Psoas muscle (tissue), 8 donors: ENCODE measurements around the gene RORC. TPM values are rescaled to one million over a fixed set of nuclear protein-coding genes. Genes with fewer than 3 reads are reported as not detected.

Experiments used
- ATAC-seq, 4 donors: fragments of 200-7000 bp; cut with Tn5 transposase; one replicate each; pipeline ENCODE4 v1.9.1; 2020; ENCODE audit warnings: moderate library complexity in 3 of 4, mild to moderate bottlenecking in 2 of 4
- DNase-seq, 2 donors: peaks; one replicate each; pipeline ENCODE4 v3.0.0-alpha.2; 2020
- H3K27ac ChIP-seq: fragments of 200-600 bp; one replicate; pipeline ENCODE4 v1.8.0; 2022
- H3K27me3 ChIP-seq, 3 donors: fragments of 200-600 bp in 1 of 3; one replicate each; pipeline versions ENCODE4 v1.6.1 to v1.8.0; 2013 to 2022; ENCODE audit warnings: low read length in 2 of 3, mild to moderate bottlenecking in 2 of 3, moderate library complexity in 1 of 3; ENCODE audit not compliant: insufficient read depth in 3 of 3
- H3K36me3 ChIP-seq, 2 donors: fragments of 200-600 bp in 1 of 2; one replicate each; pipeline versions ENCODE4 v1.6.1 to v1.8.0; 2013 to 2022; ENCODE audit warnings: low read depth in 1 of 2, mild to moderate bottlenecking in 1 of 2, moderate library complexity in 1 of 2; ENCODE audit not compliant: insufficient read depth in 1 of 2
- H3K4me1 ChIP-seq: fragments of 200-600 bp; one replicate; pipeline ENCODE4 v1.8.0; 2022
- H3K4me3 ChIP-seq: fragments of 200-600 bp; one replicate; pipeline ENCODE4 v1.8.0; 2022; ENCODE audit warnings: mild to moderate bottlenecking
- H3K9me3 ChIP-seq: fragments of 200-600 bp; one replicate; pipeline ENCODE4 v1.8.0; 2022
- CTCF ChIP-seq: fragments of 200-600 bp; IDR thresholded peaks from one replicate; pipeline ENCODE4 v1.8.0; 2022; ENCODE audit warnings: antibody characterized with exemption
- WGBS, 3 donors: extraction: QIAGEN DNeasy Blood & Tissue Kit; methylation state at CpG; one replicate each; pipeline versions ENCODE4 v1.1.6 to v1.1.7; 2013; 5-methylcytosine and 5-hydroxymethylcytosine counted together
- intact Hi-C, 2 donors: fragments of 100-400 bp; cut with DNase I; formaldehyde crosslinking; loops; one replicate each; pipeline versions ENCODE4 v1.11.0 to v1.14.2; 2022
- polyA plus RNA-seq, 3 donors: library from polyadenylated mRNA; stranded (reverse); fragments of 200-250 nt; gene quantifications; one replicate each; pipeline ENCODE4 v1.2.3, GENCODE V29; 2013
- total RNA-seq, 4 donors: library from RNA; stranded (reverse); fragmentation: NEBNext Ultra II Directional in 2 of 4; extraction: Animal tissue kit (Norgen Biotek cat#: 25700) in 2 of 4; gene quantifications; one replicate each; pipeline versions ENCODE4 v1.2.1 to v1.2.4, GENCODE V29; 2021 to 2023
- donor health status: healthy with polysubstance abuse.
- donor health status: DM: no; HTN: no; CAD: no; lungs with moderate emphysema.
- donor health status: Bipolar disorder and iron deficiency.
- donor health status: healthy.
- donor health status: DM: yes; HTN: yes; CAD: no.
- donor health status: DM: no; HTN: no; CAD: no.
- donor health status: DM: no; HTN: no; CAD: no.
- donor health status: DM: yes; HTN: yes; CAD: no.

RORC gene
- total and polyA plus RNA-seq, 7 donors, result 3.5 to 109 (median 62.9) TPM

GRCh38 chr1:151846686-151847237, 15.2 kb upstream of the RORC start:
- intact Hi-C loops, result no loop called here
- WGBS, 3 donors, result 90 to 93% (median 91%) methylated on average over 8 of the region's 8 CpGs
- peaks cover 0 to 32% (median 8%) of the 10 kb centered on the region in 3 donors for H3K27me3 ChIP-seq
- H3K4me3 ChIP-seq, result no peak overlapping the region
- H3K9me3 ChIP-seq, result no peaks in the 10 kb centered on the region
- no peaks in the 10 kb centered on the region for H3K36me3 ChIP-seq
- no peak for DNase-seq
- H3K27ac ChIP-seq, result no peak overlapping the region
- H3K4me1 ChIP-seq, result no peaks in the 10 kb centered on the region
- ATAC-seq, result no peak
- TF ChIP-seq CTCF, result no peak

- no peak overlapping the region for H3K27ac ChIP-seq
- intact Hi-C loops, result no loop called here
- peaks cover 0 to 31% (median 8%) of the 10 kb centered on the region in 3 donors for H3K27me3 ChIP-seq
- no peak overlapping the region for H3K4me3 ChIP-seq
- no peak for DNase-seq
- H3K36me3 ChIP-seq, result no peaks in the 10 kb centered on the region
- WGBS, 3 donors, result 62 to 71% (median 70%) methylated on average over 6 of the region's 6 CpGs
- ATAC-seq, result no peak
- no peaks in the 10 kb centered on the region for H3K9me3 ChIP-seq
- no peaks in the 10 kb centered on the region for H3K4me1 ChIP-seq
- no peak for TF ChIP-seq CTCF
Observed at GRCh38 chr1:151846062-151846568, 14.5 kb upstream of the RORC start.

GRCh38 chr1:151843398-151843797, 11.8 kb upstream of the RORC start:
- H3K27me3 ChIP-seq, result peaks cover 0 to 28% (median 10%) of the 10 kb centered on the region in 3 donors
- no peak for DNase-seq
- H3K36me3 ChIP-seq, result no peaks in the 10 kb centered on the region
- 72 to 84% (median 82%) methylated on average over 2 of the region's 2 CpGs for WGBS, 3 donors
- intact Hi-C loops, result no loop called here
- no peaks in the 10 kb centered on the region for H3K4me1 ChIP-seq
- ATAC-seq, result no peak
- H3K9me3 ChIP-seq, result no peaks in the 10 kb centered on the region
- no peak for TF ChIP-seq CTCF
- no peak overlapping the region for H3K27ac ChIP-seq
- no peak overlapping the region for H3K4me3 ChIP-seq

GRCh38 chr1:151841141-151841540, 9.5 kb upstream of the RORC start:
- DNase-seq (no peak), ATAC-seq (no peak)
- no peak for TF ChIP-seq CTCF
- Histone ChIP-seq H3K4me3 (no peak overlapping the region), H3K4me1 (no peaks in the 10 kb centered on the region), H3K36me3 (no peaks in the 10 kb centered on the region), H3K27me3 (peaks cover 0 to 28% (median 17%) of the 10 kb centered on the region in 3 donors), H3K27ac (no peak overlapping the region), H3K9me3 (no peaks in the 10 kb centered on the region)
- intact Hi-C loops, result no loop called here
- WGBS, 3 donors, result 81 to 84% (median 83%) methylated on average over 2 of the region's 2 CpGs

- Histone ChIP-seq H3K4me3 (no peak overlapping the region), H3K36me3 (no peaks in the 10 kb centered on the region), H3K27me3 (peaks cover 0 to 28% (median 17%) of the 10 kb centered on the region in 3 donors), H3K9me3 (no peaks in the 10 kb centered on the region), H3K4me1 (no peaks in the 10 kb centered on the region), H3K27ac (no peak overlapping the region)
- intact Hi-C loops, result no loop called here
- ATAC-seq (no peak), DNase-seq (no peak)
- TF ChIP-seq CTCF, result no peak
Observed at GRCh38 chr1:151840421-151840820, 8.8 kb upstream of the RORC start.
